22Rv1 (cell line): Measurements from ENCODE around the gene IKZF1.

Experiments used
- H3K27ac ChIP-seq: fragments of 450-650 bp; 2 replicates; pipeline ENCODE4 v1.5.1; 2017
- CTCF ChIP-seq: fragments of 450-650 bp; IDR thresholded peaks from 2 replicates; pipeline ENCODE4 v1.5.1; 2017; ENCODE audit warnings: mild to moderate bottlenecking
- ZFX ChIP-seq: fragments of 450-650 bp; IDR thresholded peaks from 2 replicates; pipeline ENCODE4 v1.6.1; 2017; ENCODE audit warnings: antibody characterized with exemption, borderline replicate concordance

The IKZF1 gene

DNA sequence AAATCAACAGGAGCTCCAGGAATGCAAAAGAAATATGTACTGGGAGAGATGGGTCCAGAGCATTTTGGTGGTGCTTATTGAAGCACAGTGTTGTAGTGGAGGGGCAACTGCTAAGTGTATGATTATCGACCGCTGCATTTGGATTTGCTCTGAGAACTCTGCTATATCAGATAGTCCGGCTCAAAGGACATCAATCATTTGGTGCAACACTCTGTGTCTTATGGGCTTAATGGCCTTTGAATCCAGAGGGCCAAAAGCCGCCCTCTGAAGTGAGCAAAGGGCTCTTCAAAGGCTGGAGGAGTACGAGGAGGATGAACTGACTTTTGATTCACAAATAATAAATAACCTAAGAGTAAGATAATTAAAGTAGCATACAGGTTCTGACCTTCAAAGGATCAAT, 9.4 kb upstream of the IKZF1 start:
- H3K27ac ChIP-seq = no peak overlapping the region
- TF ChIP-seq CTCF = no peak
- TF ChIP-seq ZFX = no peak

GRCh38 chr7:50296799-50297198, 7.7 kb upstream of the IKZF1 start:
- TF ChIP-seq ZFX = no peak
- TF ChIP-seq CTCF = no peak
- no peak overlapping the region for H3K27ac ChIP-seq

GRCh38 chr7:50298811-50299562, 5.5 kb upstream of the IKZF1 start:
- TF ChIP-seq CTCF = no peak
- no peak overlapping the region for H3K27ac ChIP-seq

GRCh38 chr7:50300336-50300735, 4.2 kb upstream of the IKZF1 start:
- TF ChIP-seq CTCF (no peak), ZFX (no peak)
- no peak overlapping the region for H3K27ac ChIP-seq

DNA sequence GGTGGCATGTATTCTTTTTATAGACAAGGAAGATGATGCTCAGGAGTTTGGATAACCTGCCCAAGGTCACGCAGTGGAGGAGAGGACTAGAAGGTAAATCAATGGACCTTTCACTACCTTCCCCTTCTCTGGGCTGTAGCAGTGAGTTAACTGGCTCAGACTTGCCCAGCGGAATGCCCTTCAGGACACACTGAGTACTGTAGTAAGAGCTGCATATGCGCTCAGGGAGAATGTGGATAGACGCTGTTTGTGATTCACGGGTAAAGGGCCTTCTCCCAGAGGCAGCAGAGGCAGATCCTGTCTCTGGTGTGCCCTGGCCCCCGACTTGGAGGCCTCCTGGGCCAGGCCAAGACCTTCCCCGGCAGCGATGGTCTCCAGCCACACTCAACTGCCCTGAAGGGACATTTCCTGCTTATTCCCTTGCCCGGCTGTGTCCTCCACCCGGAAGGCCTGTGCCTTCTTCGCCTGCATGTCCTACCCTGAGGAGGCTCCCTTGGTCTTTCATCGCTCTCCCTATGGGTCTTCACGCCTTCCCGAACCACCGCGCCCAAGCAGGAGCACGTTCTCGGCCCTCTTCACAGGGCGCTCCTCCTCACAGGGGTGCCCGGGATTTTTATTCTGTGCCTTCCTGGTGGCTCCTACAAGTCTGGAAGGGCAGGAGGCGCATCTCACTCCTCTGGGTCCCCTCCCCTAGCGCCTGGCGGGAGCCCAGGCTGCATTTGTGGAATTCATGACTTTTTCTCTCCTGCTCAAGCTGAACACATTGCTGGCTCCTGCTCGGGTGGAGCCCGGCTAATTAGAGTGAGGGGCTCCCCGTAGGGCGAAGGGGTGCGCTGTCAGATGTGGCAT, 1.8 kb upstream of the IKZF1 start:
- TF ChIP-seq ZFX = no peak
- TF ChIP-seq CTCF = no peak
- no peak overlapping the region for H3K27ac ChIP-seq

DNA sequence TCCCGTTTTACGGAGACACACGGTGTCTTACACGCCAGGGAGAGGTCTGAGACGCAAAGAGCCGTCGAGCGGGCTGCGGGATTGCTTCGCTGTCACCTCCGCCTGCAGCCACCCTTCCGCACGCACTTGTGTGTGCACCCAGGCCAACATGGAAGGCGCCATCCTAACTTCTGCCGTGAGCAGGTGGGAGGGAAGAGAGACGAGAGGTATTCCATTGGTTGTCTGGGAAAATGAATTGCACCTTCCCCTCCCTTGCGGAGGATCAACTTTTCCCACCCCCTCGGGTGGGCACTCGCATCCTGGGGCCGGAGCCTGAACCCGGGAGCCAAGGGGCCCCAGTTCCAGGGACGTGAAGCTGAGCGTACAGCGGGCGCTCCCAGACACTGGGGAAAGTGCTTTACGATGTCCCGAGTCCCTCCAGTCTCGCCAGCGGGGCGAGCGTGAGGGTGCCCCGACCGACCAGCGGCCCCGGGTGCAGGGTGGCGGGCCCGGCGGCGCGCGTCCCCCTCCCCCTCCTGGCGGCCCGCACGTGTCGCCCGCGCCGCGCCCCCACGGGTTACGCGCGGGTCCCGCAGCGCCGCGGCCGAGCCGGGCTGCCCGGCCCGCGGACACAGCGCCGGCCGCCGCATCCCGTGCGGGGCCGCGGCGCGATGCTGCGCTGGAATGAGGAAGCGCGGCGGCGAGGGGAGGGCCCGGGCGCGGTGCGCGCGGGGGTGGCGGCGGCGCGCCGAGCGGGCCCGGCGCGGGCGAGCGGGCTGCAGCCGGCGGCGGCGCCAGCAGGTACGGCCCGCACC, 984 bp upstream of the IKZF1 start:
- H3K27ac ChIP-seq = no peak overlapping the region
- TF ChIP-seq ZFX = no peak
- no peak for TF ChIP-seq CTCF
